LHCN-M2 (cell line): ENCODE measurements around the gene PDE1C. TPM values are rescaled to one million over a fixed set of nuclear protein-coding genes. Genes with fewer than 3 reads are reported as not detected.
"Not testable (repeated sequence)": the region's sequence is repeated elsewhere in the genome, so short reads cannot be mapped to it uniquely, and the experiment has no call there.

Experiments used
- DNase-seq: peaks from one replicate; pipeline ENCODE4 v3.0.0-alpha.2; 2012; ENCODE audit warnings: low read depth
- total RNA-seq: library from RNA; depleted of rRNA; stranded (reverse); fragments of >200 nt; gene quantifications from 2 replicates; pipeline ENCODE4 v1.2.3, GENCODE V29; 2014

Gene PDE1C
- total RNA-seq, 1 experiment from 2014 or later = not detected

DNA sequence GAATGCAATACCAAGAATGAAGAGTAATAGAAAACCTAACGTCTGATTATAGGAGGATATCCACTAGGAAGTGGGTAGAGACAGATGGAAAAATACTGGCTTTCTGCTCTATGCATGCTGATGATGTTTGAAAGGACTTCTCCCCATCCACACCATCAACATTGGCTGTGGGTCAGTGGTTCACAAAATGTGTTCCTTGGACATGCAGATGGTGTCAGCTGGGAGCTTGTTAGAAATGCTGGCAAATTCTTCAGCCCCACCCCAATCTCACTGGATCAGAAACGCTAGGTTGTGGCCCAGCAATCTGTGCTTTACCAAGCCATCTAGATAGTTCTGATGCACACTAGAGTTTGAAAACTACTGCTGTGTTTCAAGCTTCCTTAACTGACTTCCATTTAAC, 219.1 kb downstream of the PDE1C start:
- DNase-seq = no peak

- no peak for DNase-seq
Observed at GRCh38 chr7:31850601-31851000, 219.6 kb downstream of the PDE1C start.

DNA sequence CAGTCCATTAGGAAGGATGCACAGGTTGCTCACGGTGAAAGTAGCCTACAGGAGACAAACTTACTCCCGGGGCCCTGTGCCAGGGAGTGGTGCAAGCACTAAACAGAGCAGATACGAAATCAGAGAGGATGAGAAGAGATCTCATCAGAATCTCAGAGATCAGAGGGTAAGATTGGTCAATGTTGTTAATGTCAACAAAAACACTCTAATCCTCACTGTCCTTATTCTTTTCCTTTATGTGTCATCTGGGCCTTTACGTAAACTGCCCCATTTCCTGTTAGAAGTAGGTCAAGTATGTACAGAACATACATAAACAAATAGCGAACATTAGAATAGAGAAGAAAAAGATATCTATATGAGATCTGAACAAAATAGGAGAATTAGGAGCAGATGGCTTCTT, 220.1 kb downstream of the PDE1C start:
- DNase-seq = no peak

- DNase-seq = no peak
Observed at GRCh38 chr7:31835471-31835870, 234.7 kb downstream of the PDE1C start.

DNA sequence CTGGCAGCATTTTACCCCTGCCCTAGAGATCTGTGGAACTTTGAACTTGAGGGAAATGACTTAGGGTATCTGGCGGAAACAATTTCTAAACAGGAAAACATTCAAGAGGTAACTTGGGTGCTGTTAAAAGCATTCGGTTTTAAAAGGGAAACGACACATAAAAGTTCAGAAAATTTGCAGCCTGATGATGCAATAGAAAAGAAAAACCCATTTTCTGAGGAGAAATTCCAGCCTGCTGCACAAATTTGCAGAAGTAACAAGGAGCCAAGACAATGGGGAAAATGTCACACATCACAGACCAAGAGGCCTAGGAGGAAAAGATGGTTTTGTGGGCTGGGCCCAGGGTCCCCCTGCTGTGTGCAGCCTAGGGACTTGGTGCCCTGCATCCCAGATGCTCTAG, 236.6 kb downstream of the PDE1C start:
- DNase-seq = not testable (repeated sequence)

DNA sequence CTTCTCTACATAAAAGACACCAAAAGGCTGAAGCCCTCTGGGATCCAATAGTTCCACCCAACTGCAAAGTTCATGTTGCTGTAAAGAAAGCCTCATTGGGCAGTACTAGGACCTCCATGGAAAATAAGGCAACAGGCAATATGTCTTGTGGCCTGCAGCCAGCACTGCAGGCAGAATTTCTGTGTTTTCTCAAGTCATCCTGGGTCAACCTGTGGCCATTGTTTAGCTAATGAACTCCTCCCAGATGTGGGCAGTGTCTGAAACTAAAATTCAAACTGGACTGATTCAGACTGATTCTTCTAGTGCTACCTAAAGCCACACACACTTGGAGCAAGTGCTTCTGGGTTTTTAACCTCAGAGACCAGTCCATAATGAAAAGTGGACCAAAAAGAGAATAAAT, 241.7 kb downstream of the PDE1C start:
- DNase-seq = no peak

DNA sequence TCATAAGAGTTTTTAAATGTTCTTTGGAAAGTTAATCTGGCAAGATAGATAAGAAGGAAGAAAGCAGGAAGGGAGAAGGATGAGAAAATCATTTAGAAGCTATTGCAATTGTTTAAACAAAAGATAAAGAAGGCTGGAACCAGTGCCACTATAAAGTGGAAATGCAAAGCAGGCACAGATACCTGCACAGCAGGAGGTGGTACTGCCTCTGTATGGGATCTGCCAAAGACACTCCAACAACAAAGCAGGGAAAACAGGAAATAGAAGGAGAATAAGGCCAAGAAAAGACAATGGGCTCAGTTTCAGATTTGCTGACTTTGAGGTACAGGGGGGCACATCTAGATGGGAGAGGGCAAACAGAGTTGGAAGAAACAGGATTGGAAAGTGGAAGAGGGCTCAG, 244.6 kb downstream of the PDE1C start:
- no peak for DNase-seq

DNA sequence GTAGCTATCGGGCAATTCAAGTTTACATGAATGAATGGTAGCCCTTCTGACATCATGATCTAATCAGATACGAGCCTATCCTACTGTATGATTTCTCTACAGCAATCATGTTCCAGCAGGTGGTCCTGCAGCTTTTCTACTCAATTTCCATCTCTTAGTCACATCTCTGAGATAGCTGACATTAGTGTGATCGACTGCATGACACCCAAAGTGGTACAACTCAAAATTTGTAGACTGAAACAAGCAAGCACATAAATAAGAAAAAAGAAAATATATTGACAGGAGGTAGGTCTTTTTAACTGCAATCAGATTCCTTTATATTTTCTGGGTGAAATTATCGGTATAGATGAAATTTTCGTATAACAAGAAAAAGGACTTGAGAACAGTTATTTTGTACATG, 251.2 kb downstream of the PDE1C start:
- no peak for DNase-seq

DNA sequence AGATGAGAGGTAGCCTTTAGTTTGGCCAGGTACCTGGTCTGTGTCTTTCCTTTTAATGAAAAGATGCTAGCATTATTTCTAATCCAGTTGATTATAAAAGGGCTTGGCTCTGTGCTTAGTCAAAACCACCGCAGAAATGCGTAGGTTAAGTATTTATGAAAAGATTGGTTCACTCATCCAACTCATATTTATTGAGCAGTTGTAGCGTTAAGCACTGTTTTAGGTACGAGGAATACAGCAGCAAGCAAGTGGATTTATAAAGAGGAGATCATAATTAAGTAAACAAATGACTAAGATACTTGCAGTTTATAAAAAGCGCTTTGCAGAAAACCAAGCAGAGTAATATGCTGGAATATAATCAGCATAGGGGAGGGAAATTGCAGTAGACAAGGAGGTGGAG, 253.4 kb downstream of the PDE1C start:
- DNase-seq = no peak

- DNase-seq = no peak
Observed at GRCh38 chr7:31815796-31816195, 254.4 kb downstream of the PDE1C start.

DNA sequence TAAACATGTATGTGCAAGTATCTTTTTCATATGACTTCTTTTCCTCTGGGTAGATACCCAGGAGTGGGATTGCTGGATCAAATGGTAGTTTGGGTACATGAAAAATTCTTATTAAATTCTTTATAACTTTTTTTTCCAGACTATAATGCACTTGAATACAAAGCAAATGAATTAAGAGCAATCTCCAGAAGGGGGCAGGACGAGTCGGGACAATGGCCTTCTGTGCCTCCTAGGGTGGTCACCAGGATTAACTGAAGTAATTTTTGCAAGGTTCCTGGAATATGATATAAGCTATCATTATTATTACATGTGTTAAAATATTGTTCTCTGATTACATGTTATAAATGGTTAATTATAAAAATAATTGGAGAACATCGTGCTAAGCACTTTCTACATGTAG, 256.0 kb downstream of the PDE1C start:
- no peak for DNase-seq

DNA sequence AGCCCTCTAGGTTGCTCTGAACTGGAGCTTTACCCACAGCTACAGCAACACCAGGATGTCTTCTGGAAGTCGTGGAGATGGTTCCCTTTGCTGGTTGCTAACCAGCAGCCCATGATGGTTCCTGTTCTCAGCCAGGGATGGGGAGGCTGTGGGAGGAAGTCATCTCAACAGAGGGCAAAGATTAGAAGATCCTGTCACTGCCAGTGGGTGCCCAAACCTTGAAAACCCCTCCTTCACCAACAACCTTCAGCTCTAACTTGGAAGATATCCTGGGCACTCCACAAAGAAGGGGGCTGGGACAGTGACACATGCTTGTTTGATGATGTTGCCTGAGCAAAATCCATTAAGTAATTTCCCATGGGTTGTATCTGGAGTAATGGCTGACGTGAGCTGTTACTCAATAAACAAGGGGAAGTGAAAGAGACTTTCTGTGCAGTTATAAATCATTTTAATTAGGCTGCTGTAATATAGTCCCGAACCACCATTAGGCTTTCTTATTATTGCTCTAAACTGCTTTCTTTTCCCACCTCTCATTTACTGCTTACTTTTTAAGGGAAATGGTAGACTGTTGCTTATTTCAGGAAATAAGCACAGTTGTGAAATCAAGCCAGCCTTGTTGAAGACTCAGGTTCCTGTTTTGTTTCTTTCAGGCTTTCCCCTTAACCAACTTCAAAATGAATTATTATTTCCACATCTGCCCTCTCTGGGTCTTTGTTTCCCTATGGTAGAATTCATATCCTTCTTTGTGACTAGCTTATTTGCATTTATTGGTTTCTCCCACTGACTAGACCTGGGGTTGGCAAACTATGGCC, 258.4 kb downstream of the PDE1C start:
- DNase-seq = peak; percentile 5

DNA sequence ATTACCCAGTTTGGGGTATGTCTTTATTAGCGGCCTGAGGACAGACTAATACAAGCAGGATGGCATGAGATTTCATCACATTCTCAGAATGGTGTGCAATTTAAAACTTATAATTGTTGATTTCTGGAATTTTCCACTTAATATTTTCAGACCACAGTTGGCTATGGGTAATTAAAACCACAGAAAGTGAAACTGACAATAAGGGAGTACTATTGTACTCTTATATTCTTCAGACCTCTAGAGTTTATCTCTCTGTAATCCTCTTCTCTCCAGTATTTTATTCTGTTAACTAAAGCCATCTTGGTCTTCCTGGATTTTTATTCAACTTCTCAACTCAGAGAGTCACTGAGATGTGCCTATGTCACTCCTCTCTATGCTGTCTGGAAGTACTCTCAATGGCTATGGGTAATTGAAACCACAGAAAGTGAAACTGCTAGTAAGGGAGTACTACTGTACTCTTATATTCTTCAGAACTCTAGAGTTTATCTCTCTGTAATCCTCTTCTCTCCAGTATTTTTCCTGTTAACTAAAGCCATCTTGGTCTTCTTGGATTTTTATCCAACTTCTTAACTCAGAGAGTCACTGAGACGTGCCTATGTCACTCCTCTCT, 264.9 kb downstream of the PDE1C start:
- DNase-seq = no peak

GRCh38 chr7:31796375-31796774, 273.8 kb downstream of the PDE1C start:
- DNase-seq = no peak

DNA sequence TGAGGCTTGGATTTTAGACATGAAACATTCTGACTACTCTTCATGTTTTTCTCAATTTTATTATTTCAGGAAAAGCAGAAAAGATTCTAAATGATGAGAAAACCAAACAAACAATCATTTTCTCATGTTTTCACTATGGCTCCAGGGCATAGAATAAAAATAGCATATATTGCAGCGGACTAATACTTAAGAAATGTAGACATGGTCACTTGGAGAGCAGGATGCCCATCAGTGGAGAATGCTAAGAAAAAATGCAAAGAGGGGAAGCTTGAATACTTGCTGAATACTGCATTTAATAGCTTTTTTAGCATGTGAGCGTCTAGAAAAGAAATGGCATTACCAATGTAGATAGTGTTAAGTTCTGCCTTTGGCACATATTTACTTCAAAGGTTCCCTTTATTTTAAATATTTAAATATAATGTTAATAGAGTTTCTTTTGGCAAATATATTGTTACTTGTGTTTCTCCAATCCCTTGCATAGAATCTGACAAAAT, 275.3 kb downstream of the PDE1C start:
- no peak for DNase-seq

- peak; percentile 6 for DNase-seq
Observed at GRCh38 chr7:31791881-31792280, 278.3 kb downstream of the PDE1C start.

- no peak for DNase-seq
Observed at GRCh38 chr7:31788883-31789680, 281.1 kb downstream of the PDE1C start.

GRCh38 chr7:31788445-31788844, 281.8 kb downstream of the PDE1C start:
- DNase-seq = no peak

GRCh38 chr7:31786326-31786725, 283.9 kb downstream of the PDE1C start:
- DNase-seq = no peak

DNA sequence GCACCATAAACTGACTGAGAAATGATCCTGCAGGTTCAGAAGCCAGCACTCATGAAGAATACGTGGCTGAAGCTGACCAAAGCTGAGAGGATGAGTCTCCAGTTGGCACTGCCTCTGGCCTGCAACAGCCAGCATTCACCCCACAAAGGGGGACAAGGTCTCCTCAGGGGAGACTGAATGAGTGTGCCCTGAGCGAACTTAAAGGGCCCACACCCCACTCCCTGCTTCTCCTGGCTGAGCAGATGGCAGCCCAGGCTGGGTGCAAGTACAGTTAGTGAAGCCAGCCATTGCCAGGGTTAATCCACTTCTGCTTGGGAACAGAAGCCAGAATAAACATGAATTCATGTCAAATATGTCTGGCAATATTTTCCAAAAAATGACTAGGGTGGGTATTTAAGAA, 285.1 kb downstream of the PDE1C start:
- DNase-seq = no peak

DNA sequence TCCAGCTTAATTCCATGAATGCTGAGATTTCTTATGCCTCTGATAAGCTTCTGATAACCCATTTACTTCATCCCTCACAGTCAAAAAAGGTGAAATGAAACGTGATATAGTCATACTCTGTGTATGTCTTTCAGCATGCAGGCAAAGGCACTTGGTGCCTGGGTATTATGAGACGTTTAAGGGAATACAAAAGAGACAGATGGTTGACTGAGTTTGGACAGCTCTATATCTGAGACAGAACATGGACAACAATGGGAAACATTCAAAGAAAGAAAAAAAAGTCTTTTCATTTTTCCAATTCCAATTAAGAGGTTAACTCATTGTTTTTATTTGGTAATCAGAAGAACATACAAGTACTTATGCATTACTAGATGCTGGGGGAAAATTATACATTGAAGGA, 287.0 kb downstream of the PDE1C start:
- DNase-seq = no peak

DNA sequence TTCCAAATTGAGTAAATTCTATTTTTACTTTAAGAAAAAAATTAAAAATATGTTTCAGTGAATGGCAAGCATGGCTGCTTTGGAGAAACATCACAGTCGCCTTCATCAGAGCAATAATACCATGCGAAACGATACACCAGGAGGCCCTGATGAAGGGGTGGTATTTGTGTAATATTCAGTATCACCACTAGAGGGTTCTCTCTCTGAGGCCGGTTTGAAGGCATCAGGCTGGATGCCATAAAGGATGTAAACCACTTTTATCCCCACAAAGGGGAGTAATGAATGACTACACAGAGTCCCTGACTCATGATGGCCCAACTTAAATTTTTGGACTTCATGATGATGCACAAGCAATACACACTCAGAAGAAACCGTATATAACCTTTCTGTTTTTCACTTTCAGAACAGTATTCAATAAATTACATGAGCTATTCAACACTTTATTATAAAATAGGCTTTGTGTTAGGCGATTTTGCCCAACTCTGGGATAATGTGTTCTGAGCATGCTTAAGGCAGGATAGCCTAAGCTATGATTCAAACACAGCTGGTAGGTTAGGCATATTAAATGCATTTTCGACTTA, 287.7 kb downstream of the PDE1C start:
- DNase-seq = peak; percentile 48
